ENCODE measurements around the gene NODAL. TPM values are rescaled to one million over a fixed set of nuclear protein-coding genes. Genes with fewer than 3 reads are reported as not detected.
A peak's percentile ranks its signal among the peaks of the same experiment; 100 is the strongest.

Gene NODAL
- total and polyA plus RNA-seq, 10 donors, result not detected

DNA sequence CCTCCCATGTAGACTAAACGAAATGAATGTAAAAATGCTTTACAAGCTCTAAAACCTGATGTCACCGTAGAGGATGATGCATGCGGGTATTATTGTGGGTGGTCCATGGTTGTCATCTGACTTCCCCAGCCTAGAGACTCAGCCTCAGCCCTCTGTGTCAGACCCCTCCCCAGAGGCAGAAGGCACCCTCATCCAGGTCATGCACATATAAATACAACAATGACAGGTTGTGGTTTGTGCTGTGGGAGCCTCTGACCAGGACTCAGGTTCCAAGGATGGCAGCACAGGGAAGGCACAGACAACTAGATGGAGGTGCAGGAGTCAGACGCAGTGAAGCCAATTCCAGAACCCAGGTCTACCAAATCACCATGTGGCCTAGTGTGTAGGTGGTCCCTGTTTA, 3.3 kb upstream of the NODAL start:
- H3K27me3 ChIP-seq (replicated peaks in 1 of 7), result peaks cover 0 to 42% (median 26%) of the 10 kb centered on the region in 7 donors
- no peak overlapping the region for H3K27ac ChIP-seq
- intact Hi-C loops (cut with DNase I; ENCODE audit: low total_unique reads), result no loop called here
- no peaks in the 10 kb centered on the region for H3K36me3 ChIP-seq
- H3K9me3 ChIP-seq, result no peaks in the 10 kb centered on the region
- peaks cover 15 to 35% (median 22%) of the 10 kb centered on the region in 6 donors for H3K4me1 ChIP-seq
- WGBS, 5 donors, result 84 to 93% (median 93%) methylated on average over 4 of the region's 4 CpGs
- TF ChIP-seq, protein P1, sequence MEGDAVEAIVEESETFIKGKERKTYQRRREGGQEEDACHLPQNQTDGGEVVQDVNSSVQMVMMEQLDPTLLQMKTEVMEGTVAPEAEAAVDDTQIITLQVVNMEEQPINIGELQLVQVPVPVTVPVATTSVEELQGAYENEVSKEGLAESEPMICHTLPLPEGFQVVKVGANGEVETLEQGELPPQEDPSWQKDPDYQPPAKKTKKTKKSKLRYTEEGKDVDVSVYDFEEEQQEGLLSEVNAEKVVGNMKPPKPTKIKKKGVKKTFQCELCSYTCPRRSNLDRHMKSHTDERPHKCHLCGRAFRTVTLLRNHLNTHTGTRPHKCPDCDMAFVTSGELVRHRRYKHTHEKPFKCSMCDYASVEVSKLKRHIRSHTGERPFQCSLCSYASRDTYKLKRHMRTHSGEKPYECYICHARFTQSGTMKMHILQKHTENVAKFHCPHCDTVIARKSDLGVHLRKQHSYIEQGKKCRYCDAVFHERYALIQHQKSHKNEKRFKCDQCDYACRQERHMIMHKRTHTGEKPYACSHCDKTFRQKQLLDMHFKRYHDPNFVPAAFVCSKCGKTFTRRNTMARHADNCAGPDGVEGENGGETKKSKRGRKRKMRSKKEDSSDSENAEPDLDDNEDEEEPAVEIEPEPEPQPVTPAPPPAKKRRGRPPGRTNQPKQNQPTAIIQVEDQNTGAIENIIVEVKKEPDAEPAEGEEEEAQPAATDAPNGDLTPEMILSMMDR (IDR thresholded peaks at IDR 0.05 in 8 of 11, conservative IDR thresholded peaks at IDR 0.05 in 3 of 11), result no peak
- TF ChIP-seq POLR2A (IDR thresholded peaks at IDR 0.05) (no peak), POLR2AphosphoS5 (IDR thresholded peaks at IDR 0.05) (no peak)
- DNase-seq, result no peak
- H3K4me3 ChIP-seq, result no peak overlapping the region

DNA sequence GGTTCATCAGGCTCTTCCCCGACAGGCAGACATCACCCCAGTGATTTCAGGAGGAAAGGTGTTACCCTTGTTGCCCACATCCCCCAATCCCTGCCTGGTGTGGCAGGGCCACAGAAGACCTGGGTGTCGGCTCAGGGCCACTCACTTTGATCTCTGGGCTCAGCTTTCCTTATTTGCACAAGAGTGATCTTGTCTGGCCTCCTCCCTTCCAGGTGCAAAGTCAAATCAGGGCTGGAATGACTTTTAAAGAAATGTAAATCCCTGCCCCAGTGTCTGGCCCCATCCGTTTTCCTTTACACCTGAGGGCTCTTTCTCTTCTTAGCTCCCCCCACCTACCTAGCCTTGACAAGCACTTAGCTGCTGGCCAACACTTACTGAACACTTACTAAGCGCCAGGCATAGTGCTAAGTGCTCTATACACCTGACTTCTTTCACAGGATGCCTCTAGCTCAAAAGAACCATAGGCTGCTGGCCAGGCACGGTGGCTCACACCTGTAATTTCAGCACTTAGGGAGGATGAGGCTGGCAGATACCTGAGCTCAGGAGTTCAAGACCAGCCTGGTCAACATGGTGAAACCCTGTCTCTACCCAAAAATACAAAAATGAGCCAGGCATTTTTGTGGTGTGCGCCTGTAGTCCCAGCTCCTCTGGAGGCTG, 979 bp upstream of the NODAL start:
- Histone ChIP-seq H3K9me3 (no peaks in the 10 kb centered on the region), H3K36me3 (no peaks in the 10 kb centered on the region), H3K27me3 (replicated peaks in 1 of 7) (peaks cover 0 to 60% (median 32%) of the 10 kb centered on the region in 7 donors), H3K4me1 (peaks cover 15 to 35% (median 22%) of the 10 kb centered on the region in 6 donors), H3K4me3 (no peak overlapping the region), H3K27ac (no peak overlapping the region)
- intact Hi-C loops (cut with DNase I; ENCODE audit: low total_unique reads), result no loop called here
- TF ChIP-seq POLR2AphosphoS5 (IDR thresholded peaks at IDR 0.05) (no peak), POLR2A (IDR thresholded peaks at IDR 0.05) (no peak)
- TF ChIP-seq, protein P1 (IDR thresholded peaks at IDR 0.05 in 8 of 11, conservative IDR thresholded peaks at IDR 0.05 in 3 of 11), result no peak
- no peak for DNase-seq
- WGBS, 5 donors, result 83 to 95% (median 89%) methylated on average over 6 of the region's 6 CpGs

- TF ChIP-seq POLR2AphosphoS5 (IDR thresholded peaks at IDR 0.05) (no peak), POLR2A (IDR thresholded peaks at IDR 0.05) (no peak)
- TF ChIP-seq, protein P1 (IDR thresholded peaks at IDR 0.05 in 8 of 11, conservative IDR thresholded peaks at IDR 0.05 in 3 of 11), result no peak
- Histone ChIP-seq H3K36me3 (no peaks in the 10 kb centered on the region), H3K27ac (no peak overlapping the region), H3K4me3 (peak overlapping the region in 1 of 8 donors; percentile 61), H3K9me3 (no peaks in the 10 kb centered on the region), H3K4me1 (peaks cover 15 to 35% (median 22%) of the 10 kb centered on the region in 6 donors), H3K27me3 (replicated peaks in 1 of 7) (peaks cover 0 to 60% (median 32%) of the 10 kb centered on the region in 7 donors)
- intact Hi-C loops (cut with DNase I; ENCODE audit: low total_unique reads), result no loop called here
- WGBS, 5 donors, result 36 to 53% (median 46%) methylated on average over 3 to 12 of the region's 12 CpGs
- DNase-seq, result no peak
Observed at GRCh38 chr10:70441895-70442309, 421 bp upstream of the NODAL start.

- no peaks in the 10 kb centered on the region for H3K9me3 ChIP-seq
- H3K36me3 ChIP-seq, result peaks cover 0 to 5% (median 2%) of the 10 kb centered on the region in 6 donors
- H3K4me3 ChIP-seq, result peak overlapping the region in 6 of 8 donors; percentile 9 to 61 (median 26)
- H3K27me3 ChIP-seq (replicated peaks in 1 of 7), result peaks cover 0 to 60% (median 32%) of the 10 kb centered on the region in 7 donors
- intact Hi-C loops (cut with DNase I; ENCODE audit: low total_unique reads), result no loop called here
- DNase-seq, result no peak
- no peak overlapping the region for H3K27ac ChIP-seq
- 3 to 9% (median 6%) methylated on average over 38 to 69 of the region's 69 CpGs for WGBS, 5 donors
- H3K4me1 ChIP-seq, result peaks cover 12 to 23% (median 18%) of the 10 kb centered on the region in 6 donors
- no peak for TF ChIP-seq POLR2A (IDR thresholded peaks at IDR 0.05)
- TF ChIP-seq POLR2AphosphoS5 (IDR thresholded peaks at IDR 0.05), result peak in 1 of 3 donors; percentile 32
- TF ChIP-seq, protein P1 (IDR thresholded peaks at IDR 0.05 in 8 of 11, conservative IDR thresholded peaks at IDR 0.05 in 3 of 11), result no peak
Observed at GRCh38 chr10:70440296-70441160, 953 bp downstream of the NODAL start.
